ENCODE results near the gene CDC42BPG. TPM values are rescaled to one million over a fixed set of nuclear protein-coding genes. Genes with fewer than 3 reads are reported as not detected.

Gene CDC42BPG
- polyA plus RNA-seq, 1 experiment = 0.02 TPM

DNA sequence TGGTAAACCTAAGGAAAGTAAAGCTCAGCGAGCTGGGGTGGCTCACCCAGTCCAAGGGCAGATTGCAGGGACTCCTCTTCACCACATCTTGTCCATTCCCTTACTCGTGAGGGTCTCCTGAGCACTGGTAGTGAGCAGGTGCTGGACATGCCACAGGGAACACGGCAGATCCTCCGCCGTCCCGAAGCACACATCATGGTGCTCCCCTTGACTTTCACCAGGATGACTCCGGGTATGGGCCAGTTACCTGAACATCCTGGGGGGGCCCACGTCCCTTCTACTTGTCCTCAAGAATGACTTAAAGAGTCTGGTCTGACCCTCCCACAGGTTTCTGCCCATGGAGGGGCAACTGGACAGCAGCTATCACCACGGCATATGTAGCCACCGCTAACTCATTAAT is 58.1 kb downstream of the CDC42BPG start:
- CTCF ChIA-PET = interaction anchor here (0.6 to 1.2 kb wide), 4 partner anchors 12 to 507 kb away, joined by 3 to 5 read pairs (median 4); no protein-coding TSS in a partner anchor
- H3K27me3 ChIP-seq (ENCODE audit: control insufficient read depth, insufficient read depth, low read length) = no peaks in the 10 kb centered on the region
- H3K4me3 ChIP-seq (ENCODE audit: low read depth, low read length) = no peak overlapping the region
- H3K9me3 ChIP-seq (ENCODE audit: control insufficient read depth, insufficient read depth, low read length) = no peaks in the 10 kb centered on the region
- DNase-seq (ENCODE audit: low read depth, low spot score) = no peak
- POLR2A ChIA-PET = interaction anchor here (0.7 to 1.2 kb wide), 2 partner anchors 8 to 11 kb away, joined by 3 to 7 read pairs; partner anchors contain the start of gene SF1
- TF ChIP-seq CTCF (IDR thresholded peaks at IDR 0.05; ENCODE audit: low read depth, low read length) = no peak
- H3K27ac ChIP-seq (ENCODE audit: low read depth, low read length) = no peak overlapping the region

DNA sequence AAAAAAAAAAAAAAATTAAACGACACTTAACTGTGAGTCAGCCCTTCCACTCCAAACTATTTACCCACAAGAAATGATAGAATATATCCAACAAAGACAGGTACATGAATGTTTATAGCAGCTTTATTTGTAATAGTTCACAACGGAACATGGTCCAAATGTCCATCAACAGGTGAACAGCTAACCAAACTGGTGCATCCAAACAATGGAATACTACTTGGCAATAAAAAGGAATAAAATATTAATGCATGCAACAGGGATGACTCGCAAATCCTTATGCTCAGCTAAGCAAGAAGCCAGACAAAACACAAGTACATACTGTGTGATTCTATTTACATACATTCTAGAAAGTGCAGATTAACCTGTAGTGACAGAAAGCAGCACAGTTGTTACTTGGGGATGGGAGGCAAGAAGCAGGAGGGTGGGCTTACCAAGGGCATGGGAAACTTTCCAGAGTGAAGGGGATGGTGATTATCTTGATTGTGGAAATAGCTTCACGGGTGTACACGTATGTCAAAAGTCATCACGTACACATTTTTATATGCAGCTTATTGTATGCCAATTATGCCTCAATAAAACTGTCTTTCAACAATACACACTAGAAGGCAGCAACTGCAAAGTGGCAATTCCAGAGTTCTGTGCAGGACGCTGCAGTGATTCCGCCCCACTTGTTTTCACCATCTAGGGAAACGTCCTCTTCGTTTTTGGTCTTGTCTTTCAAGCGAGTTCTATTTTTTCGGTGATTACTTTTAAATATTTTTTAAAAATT is 59.5 kb downstream of the CDC42BPG start:
- no peak overlapping the region for H3K27ac ChIP-seq (ENCODE audit: low read depth, low read length)
- ChIA-PET POLR2A (no interaction called here), CTCF (interaction anchor here (0.5 to 1.1 kb wide), 2 partner anchors 56 to 96 kb away, joined by 3 read pairs; no protein-coding TSS in a partner anchor)
- no peak for TF ChIP-seq CTCF (IDR thresholded peaks at IDR 0.05; ENCODE audit: low read depth, low read length)
- H3K27me3 ChIP-seq (ENCODE audit: control insufficient read depth, insufficient read depth, low read length) = no peaks in the 10 kb centered on the region
- DNase-seq (ENCODE audit: low read depth, low spot score) = no peak
- no peaks in the 10 kb centered on the region for H3K9me3 ChIP-seq (ENCODE audit: control insufficient read depth, insufficient read depth, low read length)
- H3K4me3 ChIP-seq (ENCODE audit: low read depth, low read length) = no peak overlapping the region

DNA sequence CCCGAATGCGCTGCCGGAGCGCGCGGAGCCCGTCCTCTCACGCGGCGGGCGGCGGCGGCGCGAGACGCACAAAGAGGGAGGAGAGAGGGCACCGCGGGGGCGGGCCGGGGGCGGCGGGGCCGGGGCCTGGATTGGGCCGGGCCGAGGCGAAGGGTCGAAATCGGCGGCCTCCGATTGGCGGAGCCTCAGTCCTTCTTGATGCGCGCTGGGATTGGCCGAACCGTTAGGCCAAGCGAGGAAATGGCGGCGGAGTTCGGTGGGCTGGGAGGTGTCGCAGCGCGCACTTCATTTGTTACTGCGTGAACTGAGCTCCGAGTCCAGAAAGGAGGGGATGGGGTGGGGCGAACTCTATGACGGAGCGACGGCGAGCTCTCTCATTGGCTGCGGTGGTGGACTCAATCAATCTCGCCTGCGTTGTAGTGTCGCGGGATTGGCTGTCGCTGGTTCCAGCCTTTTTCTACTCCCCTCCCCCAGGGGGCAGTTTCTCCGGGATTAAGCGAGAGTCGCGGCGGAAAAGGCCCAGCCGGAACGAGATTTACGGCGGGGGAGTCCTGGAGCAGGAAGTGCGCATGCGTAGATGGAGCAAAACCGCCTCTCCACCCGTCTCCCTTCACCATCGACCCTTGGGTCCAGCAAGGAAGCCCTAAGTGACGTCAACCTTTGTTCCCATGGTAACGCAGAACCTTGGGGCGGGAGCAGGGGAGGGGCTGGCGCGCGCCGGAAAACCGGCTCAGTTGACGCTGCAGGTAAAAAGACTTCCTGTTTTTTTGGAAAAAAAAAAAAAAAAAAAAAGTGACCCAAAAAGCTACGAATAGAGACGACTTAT is 65.8 kb downstream of the CDC42BPG start, which contains the start of gene SF1:
Gene SF1, minus strand, starts transcription at position 70 of the 826 bp plus-strand sequence. CDS start 150 bp downstream, outside the sequence.
- no peaks in the 10 kb centered on the region for H3K9me3 ChIP-seq (ENCODE audit: control insufficient read depth, insufficient read depth, low read length)
- peak within 1 kb of the TSS; percentile 85 for H3K27ac ChIP-seq (ENCODE audit: low read depth, low read length)
- H3K27me3 ChIP-seq (ENCODE audit: control insufficient read depth, insufficient read depth, low read length) = no peaks in the 10 kb centered on the region
- TF ChIP-seq CTCF (IDR thresholded peaks at IDR 0.05; ENCODE audit: low read depth, low read length) = no peak
- ChIA-PET POLR2A (interaction anchor here (0.6 to 2.0 kb wide), 10 partner anchors 8 to 1937 kb away, joined by 3 to 11 read pairs (median 4); partner anchors contain the start of gene PYGM), CTCF (interaction anchor here (0.6 to 2.0 kb wide), 4 partner anchors 9 to 115 kb away, joined by 4 to 7 read pairs (median 4); no protein-coding TSS in a partner anchor)
- peak within 1 kb of the TSS; percentile 98 for H3K4me3 ChIP-seq (ENCODE audit: low read depth, low read length)
- peak; percentile 99 for DNase-seq (ENCODE audit: low read depth, low spot score)

DNA sequence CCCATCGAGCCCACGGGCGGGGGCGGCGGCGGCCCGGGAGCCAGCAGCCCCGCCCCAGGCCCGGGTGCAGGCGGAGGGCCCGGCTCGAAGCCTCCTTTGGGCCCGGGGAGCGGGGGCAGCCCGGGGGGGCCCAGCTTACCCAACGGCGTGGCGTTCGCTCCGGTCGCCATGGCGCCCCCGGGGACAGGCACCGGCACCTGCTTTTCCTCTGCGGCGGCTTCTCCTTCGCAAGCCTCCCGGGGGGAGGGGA is 66.3 kb downstream of the CDC42BPG start:
- ChIA-PET CTCF (interaction anchor here (1.0 to 2.0 kb wide), 3 partner anchors 9 to 116 kb away, joined by 4 to 7 read pairs (median 4); no protein-coding TSS in a partner anchor), POLR2A (interaction anchor here (0.6 to 2.0 kb wide), 6 partner anchors 9 to 1937 kb away, joined by 3 to 11 read pairs (median 6); partner anchors contain the start of gene PYGM)
- Histone ChIP-seq H3K9me3 (ENCODE audit: control insufficient read depth, insufficient read depth, low read length) (no peaks in the 10 kb centered on the region), H3K4me3 (ENCODE audit: low read depth, low read length) (peak overlapping the region; percentile 98), H3K27ac (ENCODE audit: low read depth, low read length) (peak overlapping the region; percentile 85), H3K27me3 (ENCODE audit: control insufficient read depth, insufficient read depth, low read length) (no peaks in the 10 kb centered on the region)
- TF ChIP-seq CTCF (IDR thresholded peaks at IDR 0.05; ENCODE audit: low read depth, low read length) = no peak
- no peak for DNase-seq (ENCODE audit: low read depth, low spot score)

Measured in AG04450 (cell line).